OCI-LY7 (cell line): ENCODE measurements around the gene HRH3. TPM values are rescaled to one million over a fixed set of nuclear protein-coding genes. Genes with fewer than 3 reads are reported as not detected.

Experiments used
- BruUV-seq: library from RNA; stranded (reverse); fragments of 400-500 nt; replicated peaks from 2 replicates; lab custom pipeline; 2021; lab: Mats Ljungman, UMichigan
- CTCF ChIA-PET: fragments of 300-600 bp; sonication (Branson Sonifier 250); formaldehyde crosslinking; loops from one replicate; lab custom pipeline; 2022; ENCODE audit warnings: antibody characterized with exemption; ENCODE audit not compliant: unreplicated experiment; lab: Charles Lee
- POLR2A ChIA-PET: fragments of 300-600 bp; sonication (Branson Sonifier 250); formaldehyde crosslinking; loops from one replicate; lab custom pipeline; 2022; ENCODE audit warnings: antibody characterized with exemption; lab: Charles Lee
- DNase-seq: peaks from one replicate; pipeline ENCODE4 v3.0.0-alpha.2; 2015; ENCODE audit warnings: low spot score
- H2AFZ ChIP-seq: fragments of 200-600 bp; sonication (generic), shearing (Covaris generic); 2 replicates; pipeline ENCODE4 v1.6.1; 2014; ENCODE audit warnings: mild to moderate bottlenecking, antibody characterized with exemption, low read length, moderate library complexity
- H3K27ac ChIP-seq: fragments of 200-600 bp; sonication (generic); 2 replicates; pipeline ENCODE4 v1.5.1; 2014; ENCODE audit warnings: mixed run types, low read depth, mild to moderate bottlenecking, moderate library complexity, low read length, inconsistent platforms; ENCODE audit not compliant: poor library complexity, severe bottlenecking
- H3K36me3 ChIP-seq: fragments of 200-600 bp; sonication (generic); 2 replicates; pipeline ENCODE4 v1.6.1; 2014; ENCODE audit warnings: mild to moderate bottlenecking, antibody characterized with exemption, low read length, moderate library complexity, mixed read lengths; ENCODE audit not compliant: insufficient read depth
- H3K4me1 ChIP-seq: fragments of 200-600 bp; sonication (generic); 2 replicates; pipeline ENCODE4 v1.5.1; 2014; ENCODE audit warnings: mild to moderate bottlenecking, low read length; ENCODE audit not compliant: insufficient read depth, poor library complexity, severe bottlenecking
- H3K4me2 ChIP-seq: fragments of 200-600 bp; sonication (generic); 2 replicates; pipeline ENCODE4 v1.6.1; 2014; ENCODE audit warnings: mild to moderate bottlenecking, low read length
- H3K4me3 ChIP-seq: fragments of 200-600 bp; sonication (generic); 2 replicates; pipeline ENCODE4 v1.5.1; 2014; ENCODE audit warnings: mild to moderate bottlenecking, low read depth, low read length; ENCODE audit not compliant: poor library complexity, severe bottlenecking
- H3K79me2 ChIP-seq: fragments of 200-600 bp; sonication (generic); 2 replicates; pipeline ENCODE4 v1.6.1; 2016; ENCODE audit warnings: low read depth, mild to moderate bottlenecking, low read length, moderate library complexity, mixed read lengths; ENCODE audit not compliant: insufficient read depth
- H3K9me2 ChIP-seq: fragments of 200-600 bp; sonication (generic); 2 replicates; pipeline ENCODE4 v1.6.1; 2016; ENCODE audit warnings: mild to moderate bottlenecking, low read length, mixed read lengths; ENCODE audit not compliant: insufficient read depth
- H3K9me3 ChIP-seq: fragments of 200-600 bp; sonication (generic); 2 replicates; pipeline ENCODE4 v1.6.1; 2014; ENCODE audit warnings: mild to moderate bottlenecking, mixed run types, low read length, mixed read lengths
- H4K20me1 ChIP-seq: fragments of 200-600 bp; sonication (generic); 2 replicates; pipeline ENCODE4 v1.6.1; 2014; ENCODE audit warnings: mild to moderate bottlenecking, antibody characterized with exemption, low read length, moderate library complexity, mixed read lengths; ENCODE audit not compliant: insufficient read depth
- EZH2phosphoT487 ChIP-seq: fragments of 200-600 bp; sonication (generic); IDR thresholded peaks from 2 replicates; pipeline ENCODE4 v1.6.1; 2018; ENCODE audit warnings: low read depth, borderline replicate concordance, mild to moderate bottlenecking, mixed run types, antibody characterized with exemption, low read length, moderate library complexity, mixed read lengths
- intact Hi-C: fragments of 100-400 bp; cut with micrococcal nuclease; formaldehyde crosslinking; loops from one replicate; pipeline ENCODE4 v1.10.0; 2022; ENCODE audit not compliant: unreplicated experiment
- total RNA-seq, 2 experiments: library from RNA; depleted of rRNA in 1 of 2; stranded (reverse); fragments of >200 nt in 1 of 2; shearing (Covaris generic) in 1 of 2; gene quantifications; 2 replicates each; pipeline ENCODE4 v1.2.3, GENCODE V29; 2014 to 2022
- TF ChIP-seq, protein P1 (sequence below): fragments of 200-600 bp; sonication (generic); conservative IDR thresholded peaks from 2 replicates; pipeline ENCODE4 v1.5.1; 2014; ENCODE audit warnings: mild to moderate bottlenecking, antibody characterized with exemption, low read length, moderate library complexity, mixed read lengths

HRH3 gene
- total RNA-seq, 2 experiments from 2014 or later: not detected

DNA sequence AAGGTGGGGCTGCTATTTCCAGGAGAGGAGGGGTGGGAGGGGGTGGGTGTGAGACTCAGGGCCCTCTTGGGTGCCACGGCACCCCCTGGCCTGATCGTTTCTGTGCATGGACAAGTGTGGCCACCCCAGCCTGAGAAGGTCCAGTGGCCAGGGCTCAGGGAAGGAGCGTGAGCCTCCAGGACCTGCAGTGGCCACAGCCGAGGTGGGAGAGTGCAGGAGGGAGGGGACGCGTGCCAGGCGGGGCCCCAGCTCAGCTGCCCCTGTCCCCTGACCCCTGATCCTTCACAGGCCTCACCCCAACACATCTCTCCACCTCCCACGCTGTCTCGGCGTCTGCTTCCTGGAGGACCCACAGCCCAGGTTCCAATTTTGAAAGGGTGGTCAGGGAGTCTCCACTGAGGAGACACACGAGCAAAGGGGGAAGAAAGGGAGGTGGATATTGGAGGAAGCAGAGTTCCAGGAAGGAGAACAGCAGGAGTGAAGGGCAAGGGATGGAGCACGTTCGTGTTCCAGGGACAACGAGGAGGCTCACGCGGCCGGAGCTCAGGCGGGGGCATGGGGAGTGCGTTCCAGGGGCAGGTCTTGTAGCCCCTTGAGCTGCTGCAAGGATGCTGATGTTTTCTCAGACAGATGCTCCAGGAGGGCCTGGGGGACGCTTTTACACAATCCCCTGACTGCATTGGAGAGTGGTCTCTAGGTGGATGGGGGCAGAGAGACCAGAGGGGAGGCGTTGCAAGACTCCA, 4.2 kb upstream of the HRH3 start:
- Histone ChIP-seq H3K27ac (no peak overlapping the region), H3K79me2 (no peaks in the 10 kb centered on the region), H3K9me3 (no peaks in the 10 kb centered on the region), H3K4me1 (no peaks in the 10 kb centered on the region), H2AFZ (no peak overlapping the region), H3K9me2 (no peaks in the 10 kb centered on the region), H3K4me3 (no peak overlapping the region), H3K36me3 (no peaks in the 10 kb centered on the region), H4K20me1 (no peaks in the 10 kb centered on the region), H3K4me2 (no peak overlapping the region)
- ChIA-PET CTCF (no interaction called here), POLR2A (no interaction called here)
- no TSS peak for BruUV-seq
- no peak for TF ChIP-seq EZH2phosphoT487
- TF ChIP-seq, protein P1, sequence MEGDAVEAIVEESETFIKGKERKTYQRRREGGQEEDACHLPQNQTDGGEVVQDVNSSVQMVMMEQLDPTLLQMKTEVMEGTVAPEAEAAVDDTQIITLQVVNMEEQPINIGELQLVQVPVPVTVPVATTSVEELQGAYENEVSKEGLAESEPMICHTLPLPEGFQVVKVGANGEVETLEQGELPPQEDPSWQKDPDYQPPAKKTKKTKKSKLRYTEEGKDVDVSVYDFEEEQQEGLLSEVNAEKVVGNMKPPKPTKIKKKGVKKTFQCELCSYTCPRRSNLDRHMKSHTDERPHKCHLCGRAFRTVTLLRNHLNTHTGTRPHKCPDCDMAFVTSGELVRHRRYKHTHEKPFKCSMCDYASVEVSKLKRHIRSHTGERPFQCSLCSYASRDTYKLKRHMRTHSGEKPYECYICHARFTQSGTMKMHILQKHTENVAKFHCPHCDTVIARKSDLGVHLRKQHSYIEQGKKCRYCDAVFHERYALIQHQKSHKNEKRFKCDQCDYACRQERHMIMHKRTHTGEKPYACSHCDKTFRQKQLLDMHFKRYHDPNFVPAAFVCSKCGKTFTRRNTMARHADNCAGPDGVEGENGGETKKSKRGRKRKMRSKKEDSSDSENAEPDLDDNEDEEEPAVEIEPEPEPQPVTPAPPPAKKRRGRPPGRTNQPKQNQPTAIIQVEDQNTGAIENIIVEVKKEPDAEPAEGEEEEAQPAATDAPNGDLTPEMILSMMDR: no peak
- DNase-seq: no peak
- intact Hi-C loops: no loop called here

DNA sequence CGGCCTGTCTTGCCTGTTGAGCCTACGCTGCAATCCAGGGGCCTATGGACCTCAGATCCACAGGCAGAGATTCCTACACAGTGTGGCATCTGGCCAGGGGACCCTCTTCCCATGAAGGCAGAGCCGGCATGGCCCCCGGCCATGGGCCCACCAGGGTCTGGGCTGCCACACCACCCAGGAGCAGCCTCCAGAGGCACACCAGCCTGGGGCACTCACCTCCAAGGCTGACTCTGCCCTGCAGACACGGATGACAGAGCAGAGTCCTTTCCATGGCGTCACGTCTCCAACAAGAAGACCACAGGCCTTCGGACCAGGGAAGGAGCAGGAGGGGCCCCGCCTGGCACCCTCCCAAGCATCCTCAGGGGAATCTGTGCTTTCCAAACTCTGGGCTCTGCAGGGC, 3.5 kb upstream of the HRH3 start:
- Histone ChIP-seq H3K9me3 (no peaks in the 10 kb centered on the region), H3K27ac (no peak overlapping the region), H3K4me2 (no peak overlapping the region), H4K20me1 (no peaks in the 10 kb centered on the region), H3K4me1 (no peaks in the 10 kb centered on the region), H3K9me2 (no peaks in the 10 kb centered on the region), H3K4me3 (no peak overlapping the region), H2AFZ (no peak overlapping the region), H3K79me2 (no peaks in the 10 kb centered on the region), H3K36me3 (no peaks in the 10 kb centered on the region)
- TF ChIP-seq, protein P1: no peak
- no peak for TF ChIP-seq EZH2phosphoT487
- no TSS peak for BruUV-seq
- ChIA-PET POLR2A (no interaction called here), CTCF (no interaction called here)
- no peak for DNase-seq
- intact Hi-C loops: no loop called here

DNA sequence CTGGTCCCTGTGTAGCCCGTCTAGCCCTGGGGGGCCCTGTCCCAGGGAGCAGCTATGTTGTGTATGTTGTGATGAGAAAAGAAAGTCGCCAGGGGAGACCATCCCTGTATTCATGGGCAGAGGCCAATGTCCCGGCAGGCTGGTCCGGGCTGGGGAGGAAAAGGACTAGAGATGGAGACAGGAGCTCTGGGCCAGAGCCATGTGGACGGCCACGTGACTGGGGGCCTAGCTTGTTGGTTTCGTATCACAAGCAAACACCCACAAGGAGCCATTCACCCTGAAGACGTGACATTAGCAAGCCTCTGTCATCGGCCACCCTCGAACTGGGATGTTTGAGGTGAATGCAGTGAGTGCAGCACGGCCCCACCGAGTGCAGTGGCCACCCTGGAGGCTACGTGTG, 2.9 kb upstream of the HRH3 start:
- H3K4me1 ChIP-seq: peaks cover under 1% of the 10 kb centered on the region
- no peak for TF ChIP-seq EZH2phosphoT487
- TF ChIP-seq, protein P1: no peak
- H3K36me3 ChIP-seq: no peaks in the 10 kb centered on the region
- CTCF ChIA-PET: no interaction called here
- no peaks in the 10 kb centered on the region for H3K9me3 ChIP-seq
- no peaks in the 10 kb centered on the region for H3K79me2 ChIP-seq
- POLR2A ChIA-PET: no interaction called here
- H3K4me2 ChIP-seq: no peak overlapping the region
- no TSS peak for BruUV-seq
- H3K27ac ChIP-seq: no peak overlapping the region
- intact Hi-C loops: no loop called here
- H3K4me3 ChIP-seq: no peak overlapping the region
- no peak overlapping the region for H2AFZ ChIP-seq
- DNase-seq: no peak
- no peaks in the 10 kb centered on the region for H3K9me2 ChIP-seq
- no peaks in the 10 kb centered on the region for H4K20me1 ChIP-seq
